Endothelial cell of umbilical vein (primary cell): ENCODE measurements around the gene PRPF40B. TPM values are rescaled to one million over a fixed set of nuclear protein-coding genes. Genes with fewer than 3 reads are reported as not detected.

Source experiments
- BruUV-seq: library from RNA; stranded (reverse); fragments of 400-500 nt; replicated peaks from 2 replicates; lab custom pipeline; 2021; lab: Mats Ljungman, UMichigan
- CTCF ChIA-PET: fragments of 300-600, 350-600 bp; sonication (Branson Sonifier 250); formaldehyde crosslinking; loops from one replicate; lab custom pipeline; 2021; ENCODE audit warnings: antibody characterized with exemption, inconsistent platforms; lab: Charles Lee
- POLR2A ChIA-PET: fragments of 300-600, 350-600 bp; sonication (Branson Sonifier 250); formaldehyde crosslinking; loops from one replicate; lab custom pipeline; 2021; ENCODE audit warnings: antibody characterized with exemption, inconsistent platforms; lab: Charles Lee
- DNase-seq: peaks from one replicate; pipeline ENCODE4 v3.0.0-alpha.2; 2011; ENCODE audit warnings: low read depth, low spot score
- FAIRE-seq: peaks from 2 replicates; lab custom pipeline; 2011; peaks lifted over from hg19 to GRCh38; lab: Jason Lieb, UNC
- H2AFZ ChIP-seq: 2 replicates; pipeline ENCODE4 v1.6.0; 2012; ENCODE audit warnings: low read depth, low read length, control low read depth, inconsistent platforms
- H3K27ac ChIP-seq: 2 replicates; pipeline ENCODE4 v1.5.1; 2011; ENCODE audit warnings: low read depth, mild to moderate bottlenecking, control low read depth, low read length, moderate library complexity; ENCODE audit not compliant: insufficient read depth
- H3K27me3 ChIP-seq, 2 experiments: 2 replicates each; pipeline versions ENCODE4 v1.6.0 to v1.6.1; 2011; ENCODE audit warnings: low read length in 2 of 2, mixed read lengths in 1 of 2; ENCODE audit not compliant: control insufficient read depth in 2 of 2, insufficient read depth in 2 of 2
- H3K36me3 ChIP-seq, 2 experiments: 2 replicates in 1 of 2; 3 replicates in 1 of 2; pipeline ENCODE4 v1.5.1; 2011; ENCODE audit warnings: low read length in 2 of 2, mild to moderate bottlenecking in 1 of 2, moderate library complexity in 1 of 2; ENCODE audit not compliant: control insufficient read depth in 2 of 2, insufficient read depth in 2 of 2; ENCODE audit errors: extremely low read depth in 1 of 2
- H3K4me1 ChIP-seq: 3 replicates; pipeline ENCODE4 v1.5.1; 2011; ENCODE audit warnings: mild to moderate bottlenecking, low read length; ENCODE audit not compliant: control insufficient read depth, insufficient read depth; ENCODE audit errors: extremely low read depth
- H3K4me2 ChIP-seq: 2 replicates; pipeline ENCODE4 v1.6.1; 2011; ENCODE audit warnings: low read length, control low read depth, mixed read lengths; ENCODE audit not compliant: insufficient read depth
- H3K4me3 ChIP-seq, 3 experiments: fragments of 200-600 bp in 1 of 3; sonication (generic), shearing (Covaris generic) in 1 of 3; replicated peaks in 1 of 3; 2 replicates each; pipeline ENCODE4 v1.5.1; 2011 to 2016; ENCODE audit warnings: control low read depth in 3 of 3, low read length in 3 of 3, mild to moderate bottlenecking in 2 of 3, inconsistent platforms in 1 of 3, low read depth in 1 of 3, moderate library complexity in 1 of 3; ENCODE audit not compliant: insufficient read depth in 1 of 3
- H3K79me2 ChIP-seq: 2 replicates; pipeline ENCODE4 v1.6.0; 2012; ENCODE audit warnings: low read length, inconsistent platforms; ENCODE audit not compliant: control insufficient read depth, insufficient read depth
- H3K9ac ChIP-seq: replicated peaks from 2 replicates; pipeline ENCODE3; 2011; ENCODE audit warnings: low read length, control low read depth; ENCODE audit not compliant: insufficient read depth; ENCODE audit errors: extremely low read depth
- H3K9me1 ChIP-seq: replicated peaks from 3 replicates; pipeline ENCODE4 v1.6.0; 2011; ENCODE audit warnings: mild to moderate bottlenecking, low read length; ENCODE audit not compliant: control insufficient read depth, insufficient read depth; ENCODE audit errors: extremely low read depth
- H3K9me3 ChIP-seq: replicated peaks from 2 replicates; pipeline ENCODE4 v1.5.1; 2012; ENCODE audit warnings: low read length, inconsistent platforms; ENCODE audit not compliant: control insufficient read depth, insufficient read depth
- H4K20me1 ChIP-seq: replicated peaks from 2 replicates; pipeline ENCODE3; 2011; ENCODE audit warnings: mild to moderate bottlenecking, low read length; ENCODE audit not compliant: control insufficient read depth, insufficient read depth; ENCODE audit errors: extremely low read depth
- CTCF ChIP-seq, 2 donors: IDR thresholded peaks; 1 replicate in 1 of 2; 2 replicates in 1 of 2; pipeline ENCODE4 v1.5.1; 2011; ENCODE audit warnings: low read length in 2 of 2, mild to moderate bottlenecking in 2 of 2, moderate library complexity in 2 of 2, control low read depth in 1 of 2, inconsistent platforms in 1 of 2, low read depth in 1 of 2; ENCODE audit not compliant: insufficient read depth in 1 of 2; ENCODE audit errors: extremely low read depth in 1 of 2
- EZH2 ChIP-seq: IDR thresholded peaks from 2 replicates; pipeline ENCODE4 v1.6.1; 2012; ENCODE audit warnings: borderline replicate concordance, low read depth, mild to moderate bottlenecking, moderate library complexity, low read length, inconsistent platforms; ENCODE audit not compliant: severe bottlenecking
- FOS ChIP-seq: IDR thresholded peaks from 2 replicates; pipeline ENCODE4 v1.6.1; 2011; ENCODE audit warnings: mild to moderate bottlenecking, low read length, moderate library complexity, borderline replicate concordance; ENCODE audit not compliant: insufficient read depth
- GATA2 ChIP-seq: IDR thresholded peaks from 2 replicates; pipeline ENCODE4 v1.7.0; 2011; ENCODE audit warnings: low read depth, mild to moderate bottlenecking, moderate library complexity, mixed read lengths, low read length; ENCODE audit not compliant: insufficient read length, insufficient read depth
- JUN ChIP-seq: IDR thresholded peaks from 2 replicates; pipeline ENCODE4 v1.6.1; 2011; ENCODE audit warnings: borderline replicate concordance, low read depth; ENCODE audit not compliant: insufficient read length, insufficient read depth
- MAX ChIP-seq: IDR thresholded peaks from 2 replicates; pipeline ENCODE4 v1.6.1; 2011; ENCODE audit not compliant: insufficient read depth, insufficient read length
- MYC ChIP-seq: IDR thresholded peaks from one replicate; pipeline ENCODE4 v1.6.1; 2011; ENCODE audit warnings: mild to moderate bottlenecking, low read depth, low read length
- POLR2A ChIP-seq: IDR thresholded peaks from 2 replicates; pipeline ENCODE4 v1.6.1; 2012; ENCODE audit warnings: low read depth, mild to moderate bottlenecking, control low read depth, low read length
- POLR2AphosphoS5 ChIP-seq: IDR thresholded peaks from 2 replicates; pipeline ENCODE4 v1.6.1; 2012; ENCODE audit warnings: low read depth, mild to moderate bottlenecking, control low read depth, low read length, moderate library complexity; ENCODE audit not compliant: insufficient read depth
- dilution Hi-C: fragments of 300-500 bp; cut with MboI; formaldehyde crosslinking; loops from one replicate; pipeline ENCODE4 v1.15.0; 2019; ENCODE audit warnings: low sequenced_read_pairs; ENCODE audit not compliant: extremely low pct_ligation_motif_present
- intact Hi-C: fragments of 100-400 bp; cut with micrococcal nuclease; formaldehyde crosslinking; loops from one replicate; pipeline ENCODE4 v1.10.0; 2022
- polyA plus RNA-seq, 4 experiments: library from polyadenylated mRNA; depleted of rRNA in 3 of 4; stranded (reverse) in 3 of 4; unstranded in 1 of 4; fragments of >200 nt; gene quantifications; 2 replicates each; pipeline versions ENCODE4 v1.2.1 to v1.2.3, GENCODE V29; 2011 to 2012; ENCODE audit warnings: missing spikeins in 1 of 4
- total RNA-seq: library from RNA; stranded (reverse); gene quantifications from 2 replicates; pipeline ENCODE4 v1.2.3, GENCODE V29; 2021

The PRPF40B gene
- total and polyA plus RNA-seq, 2 donors (not counting 3 experiments of a cell fraction or from before 2014, with no cell fraction given), result 5.4 to 9.9 TPM

- Histone ChIP-seq H2AFZ (no peak overlapping the region), H3K36me3 (no peaks in the 10 kb centered on the region), H3K27ac (no peak overlapping the region), H3K4me1 (peaks cover under 1% of the 10 kb centered on the region), H3K9ac (no peak overlapping the region), H3K4me3 (no peak overlapping the region), H3K9me1 (no peaks in the 10 kb centered on the region), H3K9me3 (no peaks in the 10 kb centered on the region), H3K79me2 (peaks cover 60% of the 10 kb centered on the region), H3K4me2 (no peak overlapping the region), H3K27me3 (no peaks in the 10 kb centered on the region), H4K20me1 (no peaks in the 10 kb centered on the region)
- POLR2A ChIA-PET, result no interaction called here
- no peak for FAIRE-seq
- TF ChIP-seq FOS (no peak), POLR2A (no peak), MYC (no peak), MAX (no peak), EZH2 (no peak), GATA2 (no peak), JUN (no peak), POLR2AphosphoS5 (no peak), CTCF (IDR thresholded peaks at IDR 0.05; ENCODE audit: extremely low read depth in 1 of 2, insufficient read depth in 1 of 2, low read depth in 1 of 2, low read length in 2 of 2) (no peak)
- BruUV-seq, result no TSS peak
- CTCF ChIA-PET, result interaction anchor here (0.7 to 2.1 kb wide), 5 partner anchors 9 to 35 kb away, joined by 3 to 10 read pairs (median 4); no protein-coding TSS in a partner anchor
- dilution Hi-C loops (no loop called here), intact Hi-C loops (no loop called here)
- DNase-seq, result no peak
Measured at GRCh38 chr12:49680075-49680474, 56.7 kb downstream of the PRPF40B start.
